Spleen (tissue), 11 donors: ENCODE data around the gene ZNF414. TPM values are rescaled to one million over a fixed set of nuclear protein-coding genes. Genes with fewer than 3 reads are reported as not detected.
A peak's percentile ranks its signal among the peaks of the same experiment; 100 is the strongest.

Source experiments
- DNase-seq: peaks from one replicate; pipeline ENCODE4 v3.0.0-alpha.2; 2020
- H3K27ac ChIP-seq, 8 donors: fragments of 200-600 bp; sonication (generic) in 7 of 8; 1 replicate in 4 of 8; 2 replicates in 4 of 8; pipeline versions ENCODE4 v1.5.0 to v1.8.0; 2016 to 2021; ENCODE audit warnings: inconsistent platforms in 4 of 8, mild to moderate bottlenecking in 4 of 8, moderate library complexity in 1 of 8
- H3K27me3 ChIP-seq, 7 donors: fragments of 200-600 bp; sonication (generic) in 6 of 7; replicated peaks in 1 of 7; 1 replicate in 4 of 7; 2 replicates in 3 of 7; pipeline versions ENCODE4 v1.5.0 to v1.8.0; 2016 to 2021; ENCODE audit warnings: inconsistent platforms in 3 of 7, mild to moderate bottlenecking in 1 of 7
- H3K36me3 ChIP-seq, 6 donors: fragments of 200-600 bp; sonication (generic) in 5 of 6; 1 replicate in 4 of 6; 2 replicates in 2 of 6; pipeline versions ENCODE4 v1.5.0 to v1.8.0; 2016 to 2021; ENCODE audit warnings: inconsistent platforms in 2 of 6
- H3K4me1 ChIP-seq, 6 donors: fragments of 200-600 bp; sonication (generic) in 5 of 6; 1 replicate in 3 of 6; 2 replicates in 3 of 6; pipeline versions ENCODE4 v1.5.0 to v1.8.0; 2016 to 2021; ENCODE audit warnings: inconsistent platforms in 3 of 6
- H3K4me3 ChIP-seq, 8 donors: fragments of 200-600 bp; sonication (generic) in 7 of 8; 1 replicate in 4 of 8; 2 replicates in 4 of 8; pipeline versions ENCODE4 v1.5.0 to v1.8.0; 2016 to 2021; ENCODE audit warnings: inconsistent platforms in 4 of 8, mild to moderate bottlenecking in 4 of 8, moderate library complexity in 2 of 8
- H3K9me3 ChIP-seq, 8 donors: fragments of 200-600 bp; sonication (generic) in 7 of 8; 1 replicate in 4 of 8; 2 replicates in 4 of 8; pipeline versions ENCODE4 v1.5.0 to v1.8.0; 2016 to 2021; ENCODE audit warnings: inconsistent platforms in 4 of 8
- POLR2A ChIP-seq, 3 donors: fragments of 450-650 bp; IDR thresholded peaks; one replicate each; pipeline ENCODE4 v1.5.1; 2017; ENCODE audit warnings: antibody characterized with exemption in 3 of 3, mild to moderate bottlenecking in 1 of 3
- POLR2AphosphoS5 ChIP-seq, 3 donors: sonication (generic); formaldehyde crosslinking; IDR thresholded peaks; one replicate each; pipeline ENCODE4 v1.5.1; 2017; ENCODE audit warnings: antibody characterized with exemption in 3 of 3
- WGBS, 5 donors: extraction: QIAGEN DNeasy Blood & Tissue Kit in 3 of 5; methylation state at CpG; one replicate each; pipeline versions ENCODE4 v1.1.5 to v1.1.7; 2013 to 2018; 5-methylcytosine and 5-hydroxymethylcytosine counted together
- intact Hi-C: fragments of 100-400 bp; cut with DNase I; formaldehyde crosslinking; loops from one replicate; pipeline ENCODE4 v1.15.0; 2023; ENCODE audit warnings: low total_unique reads
- polyA plus RNA-seq, 3 donors: library from polyadenylated mRNA; stranded (reverse); fragments of 200-250 nt; gene quantifications; one replicate each; pipeline ENCODE4 v1.2.1, GENCODE V29; 2013
- total RNA-seq, 7 donors: library from RNA; depleted of rRNA in 3 of 7; stranded (reverse); fragments of >200 nt in 3 of 7; fragmentation: NEBNext Ultra II Directional in 4 of 7; extraction: Animal tissue kit (Norgen Biotek cat#: 25700) in 4 of 7; gene quantifications; one replicate each; pipeline versions ENCODE4 v1.1.0 to v1.2.1, GENCODE V29; 2016 to 2021
- TF ChIP-seq, protein P1 (sequence below), 11 experiments: fragments of 200-600 bp in 7 of 11; fragments of 450-650 bp in 4 of 11; sonication (generic) in 4 of 11; IDR thresholded peaks in 8 of 11; conservative IDR thresholded peaks in 3 of 11; 1 replicate in 7 of 11; 2 replicates in 4 of 11; pipeline versions ENCODE4 v1.4.0 to v1.8.0; 2016 to 2021; ENCODE audit warnings: antibody characterized with exemption in 11 of 11, inconsistent platforms in 4 of 11, mild to moderate bottlenecking in 1 of 11
- donor health status: healthy with polysubstance abuse.
- donor health status: DM: no; HTN: no; CAD: no; lungs with moderate emphysema.
- donor health status: DM: no; HTN: no; CAD: no.
- donor health status: Bipolar disorder and iron deficiency.
- donor health status: healthy.
- donor health status: DM: no; HTN: no; CAD: no.
- donor health status: DM: yes; HTN: yes; CAD: no.

Gene ZNF414
- total and polyA plus RNA-seq, 10 donors, result 12.0 to 31.7 (median 23.8) TPM

DNA sequence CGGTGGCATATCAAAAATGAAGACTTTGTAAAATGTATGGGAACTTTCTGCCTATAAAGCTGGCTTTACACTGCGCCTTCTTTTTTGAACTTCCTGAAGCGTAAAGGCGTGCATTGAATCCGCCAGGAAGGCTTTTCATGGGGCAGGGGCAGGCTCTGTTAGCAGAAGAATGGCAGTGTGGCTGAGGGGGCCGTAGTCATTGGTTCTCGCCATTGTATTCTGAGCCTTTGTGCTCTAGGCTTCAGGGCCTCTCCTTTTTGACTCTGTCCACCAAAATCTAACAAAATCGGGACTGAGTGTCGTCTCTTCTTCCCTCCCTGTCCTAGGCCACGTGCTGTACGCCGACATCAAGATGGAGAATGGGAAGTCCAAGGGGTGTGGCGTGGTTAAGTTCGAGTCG lies 25.6 kb downstream of the ZNF414 start:
- Histone ChIP-seq H3K9me3 (no peaks in the 10 kb centered on the region), H3K4me3 (peak overlapping the region in 1 of 8 donors; percentile 30), H3K27ac (peak overlapping the region in 7 of 8 donors; percentile 77 to 95 (median 87)), H3K36me3 (peaks cover 7 to 88% (median 64%) of the 10 kb centered on the region in 6 donors), H3K4me1 (peaks cover 5 to 93% (median 38%) of the 10 kb centered on the region in 6 donors), H3K27me3 (no peaks in the 10 kb centered on the region)
- WGBS, 5 donors, result 59 to 85% (median 72%) methylated on average over 15 of the region's 15 CpGs
- intact Hi-C loops, result no loop called here
- DNase-seq, result peak; percentile 41
- TF ChIP-seq POLR2A (IDR thresholded peaks at IDR 0.05) (no peak), POLR2AphosphoS5 (IDR thresholded peaks at IDR 0.05) (peak in 1 of 3 donors; percentile 9)
- TF ChIP-seq, protein P1, sequence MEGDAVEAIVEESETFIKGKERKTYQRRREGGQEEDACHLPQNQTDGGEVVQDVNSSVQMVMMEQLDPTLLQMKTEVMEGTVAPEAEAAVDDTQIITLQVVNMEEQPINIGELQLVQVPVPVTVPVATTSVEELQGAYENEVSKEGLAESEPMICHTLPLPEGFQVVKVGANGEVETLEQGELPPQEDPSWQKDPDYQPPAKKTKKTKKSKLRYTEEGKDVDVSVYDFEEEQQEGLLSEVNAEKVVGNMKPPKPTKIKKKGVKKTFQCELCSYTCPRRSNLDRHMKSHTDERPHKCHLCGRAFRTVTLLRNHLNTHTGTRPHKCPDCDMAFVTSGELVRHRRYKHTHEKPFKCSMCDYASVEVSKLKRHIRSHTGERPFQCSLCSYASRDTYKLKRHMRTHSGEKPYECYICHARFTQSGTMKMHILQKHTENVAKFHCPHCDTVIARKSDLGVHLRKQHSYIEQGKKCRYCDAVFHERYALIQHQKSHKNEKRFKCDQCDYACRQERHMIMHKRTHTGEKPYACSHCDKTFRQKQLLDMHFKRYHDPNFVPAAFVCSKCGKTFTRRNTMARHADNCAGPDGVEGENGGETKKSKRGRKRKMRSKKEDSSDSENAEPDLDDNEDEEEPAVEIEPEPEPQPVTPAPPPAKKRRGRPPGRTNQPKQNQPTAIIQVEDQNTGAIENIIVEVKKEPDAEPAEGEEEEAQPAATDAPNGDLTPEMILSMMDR (IDR thresholded peaks at IDR 0.05 in 8 of 11, conservative IDR thresholded peaks at IDR 0.05 in 3 of 11), result no peak

GRCh38 chr19:8487137-8487851 lies 26.7 kb downstream of the ZNF414 start:
- WGBS, 5 donors, result 26 to 38% (median 30%) methylated on average over 11 to 13 of the region's 13 CpGs
- DNase-seq, result peak; percentile 89
- intact Hi-C loops, result no loop called here
- Histone ChIP-seq H3K36me3 (peaks cover 7 to 95% (median 74%) of the 10 kb centered on the region in 6 donors), H3K27ac (peak overlapping the region; percentile 44 to 95 (median 83)), H3K27me3 (no peaks in the 10 kb centered on the region), H3K4me3 (peak overlapping the region in 1 of 8 donors; percentile 30), H3K4me1 (peaks cover 5 to 95% (median 41%) of the 10 kb centered on the region in 6 donors), H3K9me3 (no peaks in the 10 kb centered on the region)
- TF ChIP-seq POLR2AphosphoS5 (IDR thresholded peaks at IDR 0.05) (peak; percentile 58 to 77 (median 74)), POLR2A (IDR thresholded peaks at IDR 0.05) (no peak)
- TF ChIP-seq, protein P1 (IDR thresholded peaks at IDR 0.05 in 8 of 11, conservative IDR thresholded peaks at IDR 0.05 in 3 of 11), result peak in 4 of 11 experiments; percentile 7 to 25 (median 20)

DNA sequence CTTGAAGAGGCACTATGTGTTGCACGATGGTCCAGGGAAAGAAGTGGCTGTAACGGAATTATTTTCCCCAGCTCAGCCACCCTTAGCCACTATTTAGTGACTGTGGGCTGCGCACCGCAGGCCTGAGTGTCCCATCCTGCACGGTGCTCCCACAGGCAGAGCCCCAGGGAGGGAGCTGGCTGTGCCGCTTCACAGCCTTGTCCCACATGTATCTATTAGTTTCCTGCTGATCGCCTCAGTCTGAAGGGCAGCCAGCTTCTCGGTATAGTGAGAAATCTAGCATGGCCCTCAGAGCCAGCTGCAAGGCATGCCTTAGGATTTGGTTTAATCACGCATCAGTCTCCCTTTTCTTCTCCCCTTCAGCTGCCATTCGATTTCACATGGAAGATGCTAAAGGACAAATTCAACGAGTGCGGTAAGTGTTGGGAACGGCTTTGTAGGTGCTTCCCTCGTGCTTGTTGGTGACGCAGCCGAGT lies 27.3 kb downstream of the ZNF414 start:
- Histone ChIP-seq H3K27me3 (no peaks in the 10 kb centered on the region), H3K9me3 (no peaks in the 10 kb centered on the region), H3K4me1 (peaks cover 5 to 93% (median 43%) of the 10 kb centered on the region in 6 donors), H3K27ac (peak overlapping the region; percentile 44 to 95 (median 83)), H3K36me3 (peaks cover 7 to 100% (median 78%) of the 10 kb centered on the region in 6 donors), H3K4me3 (peak overlapping the region in 1 of 8 donors; percentile 30)
- peak; percentile 72 for DNase-seq
- TF ChIP-seq POLR2AphosphoS5 (IDR thresholded peaks at IDR 0.05) (no peak), POLR2A (IDR thresholded peaks at IDR 0.05) (no peak)
- TF ChIP-seq, protein P1 (IDR thresholded peaks at IDR 0.05 in 8 of 11, conservative IDR thresholded peaks at IDR 0.05 in 3 of 11), result no peak
- intact Hi-C loops, result no loop called here
- WGBS, 5 donors, result 74 to 80% (median 77%) methylated on average over 16 of the region's 16 CpGs
